Measurements from ENCODE around the gene LRRK1.

The LRRK1 gene

GRCh38 chr15:101083336-101084045 lies 164.3 kb downstream of the LRRK1 start:
- no peak for DNase-seq
- no peak overlapping the region for H3K4me3 ChIP-seq (ENCODE audit: low read depth, low read length)
- H3K27me3 ChIP-seq: no peaks in the 10 kb centered on the region
- H3K36me3 ChIP-seq: no peaks in the 10 kb centered on the region
- no peaks in the 10 kb centered on the region for H3K4me1 ChIP-seq
- H3K9me3 ChIP-seq: no peaks in the 10 kb centered on the region
- TF ChIP-seq, protein P1, sequence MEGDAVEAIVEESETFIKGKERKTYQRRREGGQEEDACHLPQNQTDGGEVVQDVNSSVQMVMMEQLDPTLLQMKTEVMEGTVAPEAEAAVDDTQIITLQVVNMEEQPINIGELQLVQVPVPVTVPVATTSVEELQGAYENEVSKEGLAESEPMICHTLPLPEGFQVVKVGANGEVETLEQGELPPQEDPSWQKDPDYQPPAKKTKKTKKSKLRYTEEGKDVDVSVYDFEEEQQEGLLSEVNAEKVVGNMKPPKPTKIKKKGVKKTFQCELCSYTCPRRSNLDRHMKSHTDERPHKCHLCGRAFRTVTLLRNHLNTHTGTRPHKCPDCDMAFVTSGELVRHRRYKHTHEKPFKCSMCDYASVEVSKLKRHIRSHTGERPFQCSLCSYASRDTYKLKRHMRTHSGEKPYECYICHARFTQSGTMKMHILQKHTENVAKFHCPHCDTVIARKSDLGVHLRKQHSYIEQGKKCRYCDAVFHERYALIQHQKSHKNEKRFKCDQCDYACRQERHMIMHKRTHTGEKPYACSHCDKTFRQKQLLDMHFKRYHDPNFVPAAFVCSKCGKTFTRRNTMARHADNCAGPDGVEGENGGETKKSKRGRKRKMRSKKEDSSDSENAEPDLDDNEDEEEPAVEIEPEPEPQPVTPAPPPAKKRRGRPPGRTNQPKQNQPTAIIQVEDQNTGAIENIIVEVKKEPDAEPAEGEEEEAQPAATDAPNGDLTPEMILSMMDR (IDR thresholded peaks at IDR 0.05; ENCODE audit: low read depth, low read length): no peak

DNA sequence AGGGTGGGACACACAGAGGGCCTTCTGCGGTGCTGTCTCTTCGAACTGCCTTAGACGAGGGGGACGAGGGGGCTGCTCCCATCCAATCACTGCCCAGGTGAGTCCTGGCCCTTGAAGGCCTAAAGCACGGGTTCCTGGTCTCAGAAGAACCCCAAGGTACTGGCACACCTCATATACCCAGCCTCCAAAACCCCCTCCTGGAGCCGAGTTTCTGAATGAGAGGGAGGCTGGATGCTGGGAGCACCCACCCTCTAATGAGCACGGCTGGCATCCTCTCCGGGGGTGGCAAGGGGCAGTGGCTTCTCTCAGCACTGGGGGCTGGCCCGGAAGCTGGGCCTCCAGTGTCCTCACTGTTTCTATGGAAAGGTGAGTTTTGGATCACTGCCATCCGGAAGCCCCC lies 165.6 kb downstream of the LRRK1 start:
- no peak overlapping the region for H3K4me3 ChIP-seq (ENCODE audit: low read depth, low read length)
- H3K36me3 ChIP-seq: no peaks in the 10 kb centered on the region
- H3K4me1 ChIP-seq: no peaks in the 10 kb centered on the region
- TF ChIP-seq, protein P1 (IDR thresholded peaks at IDR 0.05; ENCODE audit: low read depth, low read length): no peak
- no peaks in the 10 kb centered on the region for H3K27me3 ChIP-seq
- no peak for DNase-seq
- H3K9me3 ChIP-seq: no peaks in the 10 kb centered on the region

DNA sequence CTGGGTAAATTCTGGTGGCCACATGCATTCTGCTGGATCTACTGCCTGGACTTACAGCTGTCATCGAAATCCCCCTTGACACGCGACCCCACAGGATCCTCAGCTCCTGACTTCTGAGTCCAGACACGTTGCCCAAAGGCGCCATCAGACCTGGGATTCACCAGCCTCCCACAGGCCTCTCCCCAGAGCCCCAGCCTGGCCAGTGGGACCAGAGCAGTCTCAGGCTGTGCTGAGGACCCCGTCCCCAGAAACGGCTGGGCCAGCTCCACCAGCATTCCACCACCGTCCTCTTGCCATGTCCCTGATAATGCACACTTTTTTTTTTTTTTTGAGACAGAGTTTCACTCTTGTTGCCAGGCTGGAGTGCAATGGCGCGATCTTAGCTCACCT lies 166.1 kb downstream of the LRRK1 start:
- TF ChIP-seq, protein P1 (IDR thresholded peaks at IDR 0.05; ENCODE audit: low read depth, low read length): no peak
- Histone ChIP-seq H3K4me1 (no peaks in the 10 kb centered on the region), H3K27me3 (no peaks in the 10 kb centered on the region), H3K9me3 (no peaks in the 10 kb centered on the region), H3K4me3 (ENCODE audit: low read depth, low read length) (no peak overlapping the region), H3K36me3 (no peaks in the 10 kb centered on the region)
- DNase-seq: no peak

GRCh38 chr15:101086394-101087171 lies 167.4 kb downstream of the LRRK1 start:
- no peaks in the 10 kb centered on the region for H3K36me3 ChIP-seq
- no peaks in the 10 kb centered on the region for H3K27me3 ChIP-seq
- no peak for DNase-seq
- TF ChIP-seq, protein P1 (IDR thresholded peaks at IDR 0.05; ENCODE audit: low read depth, low read length): no peak
- no peaks in the 10 kb centered on the region for H3K9me3 ChIP-seq
- no peak overlapping the region for H3K4me3 ChIP-seq (ENCODE audit: low read depth, low read length)
- no peaks in the 10 kb centered on the region; the same call in 1 of the 2 replicates for H3K4me1 ChIP-seq

DNA sequence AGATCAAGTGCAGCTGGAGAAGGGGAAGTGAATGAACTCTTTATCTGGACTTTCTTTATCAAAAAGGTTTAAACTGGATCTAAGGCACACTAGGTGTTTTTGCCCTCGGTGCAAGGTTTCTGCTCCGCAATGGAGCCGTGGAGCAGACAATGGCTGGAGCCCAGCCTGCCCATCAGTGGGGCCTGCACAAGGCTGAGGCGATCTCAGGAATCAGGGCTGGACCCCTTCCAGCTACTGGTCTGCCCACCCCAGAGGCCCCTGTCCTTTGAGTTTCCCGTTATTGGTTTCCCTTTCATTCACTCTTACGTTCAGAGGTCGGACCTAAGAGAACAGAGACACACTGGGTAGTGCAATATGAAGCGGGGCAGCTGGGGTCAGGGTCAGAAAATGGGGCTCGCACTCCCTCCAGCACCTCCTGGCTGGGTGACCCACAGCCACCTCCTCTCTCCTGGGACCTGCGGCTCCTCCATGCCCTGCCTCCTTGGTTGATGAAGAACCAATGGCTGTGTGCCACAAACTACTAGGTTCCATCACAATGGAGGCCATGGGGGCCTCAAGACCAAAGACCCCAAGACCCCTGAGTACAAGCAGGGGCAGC lies 168.1 kb downstream of the LRRK1 start:
- no peaks in the 10 kb centered on the region; the same call in 1 of the 2 replicates for H3K4me1 ChIP-seq
- H3K9me3 ChIP-seq: no peaks in the 10 kb centered on the region
- no peaks in the 10 kb centered on the region for H3K36me3 ChIP-seq
- TF ChIP-seq, protein P1 (IDR thresholded peaks at IDR 0.05; ENCODE audit: low read depth, low read length): no peak
- no peak for DNase-seq
- no peak overlapping the region for H3K4me3 ChIP-seq (ENCODE audit: low read depth, low read length)
- H3K27me3 ChIP-seq: no peaks in the 10 kb centered on the region
